ENCODE results near the gene CASZ1. TPM values are rescaled to one million over a fixed set of nuclear protein-coding genes. Genes with fewer than 3 reads are reported as not detected.

The CASZ1 gene
- total RNA-seq, 2 experiments from 2014 or later, result 11.0 to 11.5 TPM

GRCh38 chr1:10608690-10609089 lies 187.8 kb downstream of the CASZ1 start:
- DNase-seq, result no peak
- Mint-ChIP-seq H3K4me1 (no peaks in the 10 kb centered on the region), H3K9me3 (no peaks in the 10 kb centered on the region), H3K4me3 (no peak overlapping the region), H3K36me3 (peaks cover 4% of the 10 kb centered on the region), H3K27me3 (no peaks in the 10 kb centered on the region), H3K27ac (no peak overlapping the region)
- POLR2A ChIA-PET, result interaction anchor here (0.5 to 0.7 kb wide), 2 partner anchors 58 to 374 kb away, joined by 3 read pairs; no protein-coding TSS in a partner anchor
- no peak for ATAC-seq (ENCODE audit: low read depth)

GRCh38 chr1:10607228-10607627 lies 189.2 kb downstream of the CASZ1 start:
- Mint-ChIP-seq H3K27me3 (no peaks in the 10 kb centered on the region), H3K36me3 (peaks cover 4% of the 10 kb centered on the region), H3K27ac (no peak overlapping the region), H3K4me3 (no peak overlapping the region), H3K4me1 (no peaks in the 10 kb centered on the region), H3K9me3 (no peaks in the 10 kb centered on the region)
- POLR2A ChIA-PET, result no interaction called here
- DNase-seq (no peak), ATAC-seq (ENCODE audit: low read depth) (no peak)

DNA sequence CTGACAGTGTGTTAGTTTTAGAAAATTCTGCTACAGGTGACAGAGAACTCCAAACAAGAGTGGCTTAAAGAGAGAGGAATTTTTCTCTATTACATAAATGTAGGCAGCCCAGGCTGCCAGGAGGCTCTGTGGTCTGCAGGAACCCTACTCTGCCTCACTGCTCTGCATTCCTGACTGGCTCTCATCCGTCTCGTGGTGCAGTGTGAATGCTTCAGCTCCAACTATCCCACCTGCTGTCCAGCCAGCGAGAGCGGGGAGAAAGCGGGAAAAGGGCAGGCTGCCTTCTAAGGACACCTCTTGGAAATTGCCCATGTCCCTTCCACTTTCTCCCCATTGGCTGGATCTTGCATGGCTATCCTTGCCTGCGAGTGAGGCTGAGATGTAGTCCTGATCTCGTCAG lies 190.4 kb downstream of the CASZ1 start:
- Mint-ChIP-seq H3K27me3 (no peaks in the 10 kb centered on the region), H3K27ac (no peak overlapping the region), H3K36me3 (peaks cover 4% of the 10 kb centered on the region), H3K9me3 (no peaks in the 10 kb centered on the region), H3K4me1 (no peaks in the 10 kb centered on the region), H3K4me3 (no peak overlapping the region)
- DNase-seq, result no peak
- POLR2A ChIA-PET, result no interaction called here
- no peak for ATAC-seq (ENCODE audit: low read depth)

DNA sequence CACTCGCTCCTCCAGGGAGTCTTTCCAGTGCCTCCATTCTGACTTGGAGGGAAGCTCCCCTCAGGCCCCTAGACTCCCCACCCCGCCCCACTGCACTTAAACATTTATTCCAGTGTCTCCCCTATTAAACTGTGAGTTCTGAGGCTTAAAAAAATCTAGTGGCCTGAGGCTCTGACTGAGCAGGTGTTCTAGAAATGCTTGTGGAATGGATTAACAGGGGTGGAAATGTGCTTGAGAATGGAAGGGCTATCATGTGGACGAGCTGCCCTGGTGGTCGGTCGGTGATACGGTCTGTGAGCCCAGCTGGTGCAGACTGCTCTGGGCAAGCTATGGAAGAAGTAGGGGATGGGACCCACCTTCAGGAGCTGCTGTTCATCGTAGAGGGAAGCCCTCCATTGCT lies 191.5 kb downstream of the CASZ1 start:
- Mint-ChIP-seq H3K4me3 (no peak overlapping the region), H3K27ac (no peak overlapping the region), H3K4me1 (no peaks in the 10 kb centered on the region), H3K36me3 (peaks cover 4% of the 10 kb centered on the region), H3K9me3 (no peaks in the 10 kb centered on the region), H3K27me3 (no peaks in the 10 kb centered on the region)
- ATAC-seq (ENCODE audit: low read depth) (no peak), DNase-seq (no peak)
- POLR2A ChIA-PET, result no interaction called here

GRCh38 chr1:10602936-10603335 lies 193.5 kb downstream of the CASZ1 start:
- no peaks in the 10 kb centered on the region for H3K27me3 Mint-ChIP-seq
- no peaks in the 10 kb centered on the region for H3K4me1 Mint-ChIP-seq
- no peak overlapping the region for H3K4me3 Mint-ChIP-seq
- no peak for ATAC-seq (ENCODE audit: low read depth)
- POLR2A ChIA-PET, result no interaction called here
- no peak overlapping the region for H3K27ac Mint-ChIP-seq
- no peak for DNase-seq
- H3K36me3 Mint-ChIP-seq, result no peaks in the 10 kb centered on the region
- no peaks in the 10 kb centered on the region for H3K9me3 Mint-ChIP-seq

GRCh38 chr1:10601342-10602070 lies 194.9 kb downstream of the CASZ1 start:
- ATAC-seq (ENCODE audit: low read depth) (no peak), DNase-seq (no peak)
- H3K4me3 Mint-ChIP-seq, result no peak overlapping the region
- no peaks in the 10 kb centered on the region for H3K4me1 Mint-ChIP-seq
- no peaks in the 10 kb centered on the region for H3K36me3 Mint-ChIP-seq
- POLR2A ChIA-PET, result no interaction called here
- no peaks in the 10 kb centered on the region for H3K27me3 Mint-ChIP-seq
- no peak overlapping the region for H3K27ac Mint-ChIP-seq
- no peaks in the 10 kb centered on the region for H3K9me3 Mint-ChIP-seq

- ATAC-seq (ENCODE audit: low read depth) (no peak), DNase-seq (no peak)
- POLR2A ChIA-PET, result no interaction called here
- no peaks in the 10 kb centered on the region for H3K27me3 Mint-ChIP-seq
- no peaks in the 10 kb centered on the region for H3K9me3 Mint-ChIP-seq
- no peak overlapping the region for H3K27ac Mint-ChIP-seq
- no peaks in the 10 kb centered on the region for H3K36me3 Mint-ChIP-seq
- peaks cover 3% of the 10 kb centered on the region for H3K4me1 Mint-ChIP-seq
- no peak overlapping the region for H3K4me3 Mint-ChIP-seq
Observed at GRCh38 chr1:10599194-10599861, 197.1 kb downstream of the CASZ1 start.

GRCh38 chr1:10598389-10598702 lies 198.1 kb downstream of the CASZ1 start:
- Mint-ChIP-seq H3K4me1 (peaks cover 3% of the 10 kb centered on the region), H3K27ac (no peak overlapping the region), H3K27me3 (no peaks in the 10 kb centered on the region), H3K36me3 (no peaks in the 10 kb centered on the region), H3K4me3 (no peak overlapping the region), H3K9me3 (no peaks in the 10 kb centered on the region)
- ATAC-seq (ENCODE audit: low read depth) (no peak), DNase-seq (no peak)
- POLR2A ChIA-PET, result no interaction called here

GRCh38 chr1:10597492-10598388 lies 198.7 kb downstream of the CASZ1 start:
- ATAC-seq (ENCODE audit: low read depth), result no peak
- Mint-ChIP-seq H3K27ac (no peak overlapping the region), H3K27me3 (no peaks in the 10 kb centered on the region), H3K4me1 (peaks cover 3% of the 10 kb centered on the region), H3K4me3 (no peak overlapping the region), H3K9me3 (no peaks in the 10 kb centered on the region), H3K36me3 (no peaks in the 10 kb centered on the region)
- no peak for DNase-seq
- POLR2A ChIA-PET, result no interaction called here

DNA sequence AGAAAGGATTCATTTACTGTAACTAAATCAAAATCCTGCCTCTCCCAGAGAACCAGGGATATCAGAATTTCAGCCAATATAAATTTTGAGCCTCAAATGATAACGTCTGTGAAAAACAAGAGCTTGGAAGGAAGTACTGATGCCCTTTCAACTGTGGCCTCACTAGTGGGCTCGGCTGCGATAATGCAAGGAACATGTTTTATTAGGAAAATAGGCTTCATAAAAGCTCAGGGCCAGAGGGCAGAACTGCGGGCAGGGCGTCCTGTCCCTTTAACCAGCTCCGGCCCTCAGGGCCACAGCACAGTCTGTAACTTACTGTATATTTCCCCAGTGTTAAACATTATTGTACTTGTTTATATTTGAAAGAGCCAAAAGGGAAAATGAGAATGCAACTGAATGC lies 199.7 kb downstream of the CASZ1 start:
- no peaks in the 10 kb centered on the region for H3K27me3 Mint-ChIP-seq
- H3K4me1 Mint-ChIP-seq, result peaks cover 4% of the 10 kb centered on the region
- DNase-seq, result no peak
- no peaks in the 10 kb centered on the region for H3K36me3 Mint-ChIP-seq
- H3K4me3 Mint-ChIP-seq, result no peak overlapping the region
- POLR2A ChIA-PET, result no interaction called here
- no peak for ATAC-seq (ENCODE audit: low read depth)
- no peaks in the 10 kb centered on the region for H3K9me3 Mint-ChIP-seq
- no peak overlapping the region for H3K27ac Mint-ChIP-seq

DNA sequence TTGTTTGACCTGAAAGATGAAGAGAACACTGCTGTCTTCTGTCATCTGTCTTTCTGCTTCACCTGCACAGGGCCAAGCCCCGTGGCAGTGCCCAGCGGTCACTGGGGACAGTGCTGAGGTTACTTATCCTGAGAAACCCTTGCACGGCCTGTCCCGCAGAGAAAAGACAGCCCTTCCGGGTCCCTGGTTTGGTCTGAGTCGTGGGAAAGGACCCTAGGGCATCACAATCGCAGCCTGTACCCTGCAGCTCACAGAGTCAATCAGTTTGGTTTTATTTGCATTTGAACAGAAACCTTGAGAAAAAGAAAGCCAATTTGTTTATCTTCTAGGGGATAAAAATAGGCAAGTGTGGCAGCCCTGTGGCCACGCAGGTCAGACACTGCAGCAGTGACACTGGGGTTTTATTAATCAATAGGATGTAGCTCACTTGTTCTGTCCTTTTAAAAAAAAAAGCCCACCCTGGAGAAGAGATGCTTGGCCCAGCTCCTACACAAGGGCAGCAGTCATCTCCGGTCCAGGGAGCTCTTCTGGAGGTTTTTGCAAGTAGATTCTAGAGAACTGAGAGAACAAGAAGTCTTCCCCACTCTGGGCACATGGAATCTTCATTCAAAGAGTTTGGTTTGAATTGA lies 201.7 kb downstream of the CASZ1 start:
- POLR2A ChIA-PET, result no interaction called here

DNA sequence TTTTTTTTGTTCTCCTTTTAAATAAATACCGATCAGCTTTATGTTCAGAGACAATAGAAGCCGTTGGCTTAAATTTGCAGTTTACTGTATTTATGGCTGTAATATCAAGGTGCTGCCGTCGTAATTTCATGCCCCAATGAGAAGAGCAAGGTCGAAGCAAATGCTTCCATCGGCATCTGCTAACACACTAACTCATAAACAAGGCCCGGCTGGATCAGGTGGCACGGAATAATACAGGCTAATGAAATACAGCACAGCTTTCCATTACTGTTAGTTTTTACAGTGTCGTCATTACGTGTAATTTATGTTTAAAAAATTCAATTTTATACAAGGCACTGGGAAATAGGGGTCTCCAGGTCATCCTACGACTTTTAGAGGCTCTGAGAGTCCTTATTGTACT lies 202.7 kb downstream of the CASZ1 start:
- ATAC-seq (ENCODE audit: low read depth) (no peak), DNase-seq (no peak)
- H3K4me3 Mint-ChIP-seq, result no peak overlapping the region
- H3K4me1 Mint-ChIP-seq, result peaks cover 9% of the 10 kb centered on the region
- no peaks in the 10 kb centered on the region for H3K27me3 Mint-ChIP-seq
- POLR2A ChIA-PET, result no interaction called here
- H3K36me3 Mint-ChIP-seq, result no peaks in the 10 kb centered on the region
- no peak overlapping the region for H3K27ac Mint-ChIP-seq
- H3K9me3 Mint-ChIP-seq, result no peaks in the 10 kb centered on the region

More for the DNA sequence above, 201.7 kb downstream of the CASZ1 start:
- DNase-seq, result no peak
- no peak for ATAC-seq (ENCODE audit: low read depth)
- Mint-ChIP-seq H3K4me3 (no peak overlapping the region), H3K27me3 (no peaks in the 10 kb centered on the region), H3K4me1 (peaks cover 9% of the 10 kb centered on the region), H3K27ac (no peak overlapping the region), H3K9me3 (no peaks in the 10 kb centered on the region), H3K36me3 (no peaks in the 10 kb centered on the region)

DNA sequence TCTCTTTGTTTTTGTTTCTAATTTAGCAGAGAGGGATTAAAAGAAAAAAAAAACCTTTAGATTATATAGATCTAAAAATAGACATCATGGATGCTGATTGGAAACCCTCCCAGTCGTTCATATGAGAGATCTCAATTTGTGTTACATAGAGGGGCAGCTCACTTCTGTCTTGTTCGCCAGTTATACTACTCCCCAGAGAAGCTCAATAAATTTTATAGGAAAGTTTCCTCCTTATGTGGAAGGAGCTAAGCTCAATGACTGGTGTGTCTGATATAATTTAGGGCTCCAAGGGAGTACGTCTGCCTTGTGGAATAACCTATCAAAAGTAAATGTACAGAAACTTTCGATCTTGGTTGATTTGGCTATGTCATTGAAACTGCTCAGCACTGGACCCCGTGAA lies 204.1 kb downstream of the CASZ1 start:
- no peaks in the 10 kb centered on the region for H3K9me3 Mint-ChIP-seq
- DNase-seq (no peak), ATAC-seq (ENCODE audit: low read depth) (no peak)
- H3K27me3 Mint-ChIP-seq, result no peaks in the 10 kb centered on the region
- H3K36me3 Mint-ChIP-seq, result peaks cover 1% of the 10 kb centered on the region
- peaks cover 9% of the 10 kb centered on the region for H3K4me1 Mint-ChIP-seq
- H3K27ac Mint-ChIP-seq, result no peak overlapping the region
- no peak overlapping the region for H3K4me3 Mint-ChIP-seq
- POLR2A ChIA-PET, result interaction anchor here (0.6 kb wide), 1 partner anchor 393 kb away, joined by 5 read pairs; no protein-coding TSS in a partner anchor
